Pericardium fibroblast (primary cell): ENCODE measurements around the gene CPSF4. TPM values are rescaled to one million over a fixed set of nuclear protein-coding genes. Genes with fewer than 3 reads are reported as not detected.

ENCODE experiments used
- total RNA-seq: library from RNA; depleted of rRNA; stranded (reverse); fragments of >200 nt; gene quantifications from 2 replicates; pipeline ENCODE4 v1.2.3, GENCODE V29; 2015

Gene CPSF4
- 22.8 and 32.4 TPM in 2 replicates for total RNA-seq

GRCh38 chr7:99438573-99439480 lies at the start of gene CPSF4, which contains the start of gene PTCD1:
CPSF4 (plus strand) TSS chr7:99438943; CDS start chr7:99439083, 140 bp downstream.
PTCD1 (minus strand) TSS chr7:99438798; CDS start chr7:99435242, 3,556 bp downstream.

GRCh38 chr7:99408379-99409191 lies 30.2 kb upstream of the CPSF4 start, which contains the start of the genes BUD31 and PDAP1:
BUD31 (plus strand) TSS chr7:99408969; CDS start chr7:99411093, 2,124 bp downstream.
PDAP1 (minus strand) TSS chr7:99408597; CDS start chr7:99408548, 49 bp downstream.

DNA sequence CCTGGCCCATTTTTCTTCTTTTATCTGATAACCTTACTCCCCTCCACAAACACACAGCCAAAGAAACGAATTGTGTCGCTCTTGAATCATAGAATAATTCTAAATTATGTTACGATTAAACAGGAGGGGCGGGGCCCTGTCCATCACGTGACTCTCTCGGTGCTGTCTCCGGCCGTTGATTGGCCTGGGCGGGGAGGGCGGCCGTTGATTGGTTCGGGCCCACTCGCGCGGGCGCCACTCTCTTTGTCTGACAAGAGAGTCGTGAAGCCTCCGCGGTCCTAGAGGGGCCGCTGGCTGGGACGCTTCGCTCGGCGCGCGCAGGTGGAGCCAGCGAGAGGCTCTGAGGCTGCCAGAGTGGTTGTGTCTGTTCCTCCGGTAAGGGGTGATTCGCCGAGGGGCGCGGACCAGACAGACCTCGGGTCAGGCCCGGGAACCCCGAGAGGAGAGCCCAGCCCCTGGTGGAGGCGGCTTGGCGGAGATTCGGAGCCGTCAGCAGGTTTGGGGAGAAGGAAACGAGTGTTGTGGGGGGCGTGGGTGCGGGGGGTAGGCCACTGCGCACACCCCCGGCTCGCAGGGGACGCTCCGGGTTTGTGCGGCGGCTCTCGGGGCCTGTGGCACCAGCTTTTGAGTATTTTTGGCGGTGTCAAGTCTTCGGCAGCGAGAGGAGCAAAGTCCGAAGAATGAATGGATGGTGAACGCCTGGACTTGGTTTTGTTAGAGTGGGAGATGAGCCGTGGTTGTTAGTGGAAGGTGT lies 34.0 kb downstream of the CPSF4 start, which contains the start of gene ZNF789:
ZNF789 (plus strand) TSS at position 330 of the 754 bp plus-strand sequence. CDS start 3,567 bp downstream, outside the sequence.

GRCh38 chr7:99499721-99500636 lies 61.2 kb downstream of the CPSF4 start, which contains the start of gene ZNF394:
ZNF394 (minus strand) TSS chr7:99500281; CDS start chr7:99500093, 188 bp downstream.

DNA sequence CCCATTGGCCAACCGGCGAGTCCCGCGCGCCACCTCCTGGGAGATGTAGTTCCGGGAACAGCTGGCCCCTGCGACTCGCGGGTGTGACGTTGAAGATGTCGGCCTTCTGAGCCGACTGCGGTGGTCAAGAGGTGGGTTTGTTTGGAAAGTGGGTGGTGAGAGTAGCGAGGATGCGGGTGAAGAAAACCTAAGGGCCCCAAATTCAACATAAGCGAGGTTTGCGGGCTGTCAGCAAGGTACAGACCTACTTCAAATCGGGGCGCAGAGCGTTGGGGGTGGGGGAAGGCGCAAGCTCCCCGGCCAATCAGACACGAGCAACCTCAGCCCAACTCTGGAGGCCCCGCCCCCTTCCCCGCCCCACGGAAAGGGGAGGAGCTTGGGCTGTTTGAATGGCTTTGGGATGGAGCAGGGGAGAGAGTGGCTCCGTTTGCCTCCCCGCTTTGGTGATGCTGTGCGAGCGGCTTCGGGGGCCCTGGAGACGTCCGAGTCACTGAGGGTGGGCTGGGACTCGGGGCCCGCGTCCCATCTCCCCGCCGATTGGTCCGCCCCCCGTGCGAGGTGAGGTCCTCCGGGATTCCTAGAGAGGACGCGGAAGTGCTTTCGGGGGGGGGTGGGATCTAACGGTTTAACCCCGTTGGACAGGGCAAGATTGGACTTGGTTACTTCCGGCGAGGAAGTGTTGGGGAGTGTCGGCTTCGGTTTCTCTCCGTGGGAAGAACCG lies 66.0 kb downstream of the CPSF4 start, which contains the start of gene ZKSCAN5:
ZKSCAN5 (plus strand) TSS at position 60 of the 721 bp plus-strand sequence. CDS start 1,383 bp downstream, outside the sequence.

Other genes starting within 250 kb of the CPSF4 start
- gene KPNA7, start 230.8 kb upstream of the CPSF4 start, total RNA-seq, result not detected in 2 replicates
- gene MYH16, start 166.1 kb upstream of the CPSF4 start, total RNA-seq, result not detected in 2 replicates
- gene ARPC1A, start 113.0 kb upstream of the CPSF4 start, total RNA-seq, result 172 and 192 TPM in 2 replicates
- 255 and 334 TPM in 2 replicates for gene ARPC1B, start 64.2 kb upstream of the CPSF4 start, total RNA-seq
- 62.4 and 97.4 TPM in 2 replicates for gene PDAP1, start 30.3 kb upstream of the CPSF4 start, total RNA-seq
- gene BUD31, start 30.0 kb upstream of the CPSF4 start, total RNA-seq, result 115 and 116 TPM in 2 replicates
- 4.6 and 6.3 TPM in 2 replicates for gene PTCD1, start 145 bp upstream of the CPSF4 start, total RNA-seq
- 1,133 and 1,208 TPM in 2 replicates for gene ATP5MF, start 27.2 kb downstream of the CPSF4 start, total RNA-seq
- gene ZNF789, start 33.9 kb downstream of the CPSF4 start, total RNA-seq, result 1.9 and 6.5 TPM in 2 replicates
- 16.2 and 17.6 TPM in 2 replicates for gene ZNF394, start 61.3 kb downstream of the CPSF4 start, total RNA-seq
- 6.8 and 12.2 TPM in 2 replicates for gene ZKSCAN5, start 65.7 kb downstream of the CPSF4 start, total RNA-seq
- gene FAM200A, start 113.2 kb downstream of the CPSF4 start, total RNA-seq, result 5.4 and 6.6 TPM in 2 replicates
- gene ZNF655, start 119.7 kb downstream of the CPSF4 start, total RNA-seq, result 37.7 and 75.7 TPM in 2 replicates
- gene TMEM225B, start 159.3 kb downstream of the CPSF4 start, total RNA-seq, result 0.23 and 4.2 TPM in 2 replicates
- 7.8 and 10.1 TPM in 2 replicates for gene ZSCAN25, start 178.0 kb downstream of the CPSF4 start, total RNA-seq
- gene CYP3A5, start 241.1 kb downstream of the CPSF4 start, total RNA-seq, result 0.43 TPM in 1 of 2 replicates, not detected in the other